Activated CD8-positive, alpha-beta memory T cell treated with anti-CD3 and anti-CD28 coated beads for 24 hours (primary cell): ENCODE measurements around the gene FOXP4.

ENCODE experiments used
- DNase-seq: peaks from one replicate; pipeline ENCODE4 v3.0.0-alpha.2; 2020

FOXP4 gene

GRCh38 chr6:41649596-41649995, 103.4 kb downstream of the FOXP4 start:
- no peak for DNase-seq

DNA sequence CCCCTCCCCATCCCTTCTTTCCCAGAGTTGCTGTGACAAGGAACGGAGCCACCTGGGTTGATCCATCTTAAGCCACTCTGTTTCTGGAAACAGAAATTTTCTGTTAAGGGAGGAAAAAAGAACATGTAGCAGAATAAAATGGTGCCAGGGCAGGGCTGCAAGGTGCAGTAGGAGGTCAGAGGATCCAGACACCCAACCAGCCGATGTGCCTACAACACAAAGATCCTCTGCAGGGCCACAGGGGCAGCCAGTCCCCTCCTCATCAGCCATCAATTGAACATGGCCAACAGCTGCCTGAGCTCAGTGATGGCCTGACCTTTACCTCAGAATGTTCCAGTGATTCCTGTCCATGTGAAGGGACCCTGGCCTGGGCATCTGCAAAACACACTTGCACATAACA, 103.9 kb downstream of the FOXP4 start:
- no peak for DNase-seq

DNA sequence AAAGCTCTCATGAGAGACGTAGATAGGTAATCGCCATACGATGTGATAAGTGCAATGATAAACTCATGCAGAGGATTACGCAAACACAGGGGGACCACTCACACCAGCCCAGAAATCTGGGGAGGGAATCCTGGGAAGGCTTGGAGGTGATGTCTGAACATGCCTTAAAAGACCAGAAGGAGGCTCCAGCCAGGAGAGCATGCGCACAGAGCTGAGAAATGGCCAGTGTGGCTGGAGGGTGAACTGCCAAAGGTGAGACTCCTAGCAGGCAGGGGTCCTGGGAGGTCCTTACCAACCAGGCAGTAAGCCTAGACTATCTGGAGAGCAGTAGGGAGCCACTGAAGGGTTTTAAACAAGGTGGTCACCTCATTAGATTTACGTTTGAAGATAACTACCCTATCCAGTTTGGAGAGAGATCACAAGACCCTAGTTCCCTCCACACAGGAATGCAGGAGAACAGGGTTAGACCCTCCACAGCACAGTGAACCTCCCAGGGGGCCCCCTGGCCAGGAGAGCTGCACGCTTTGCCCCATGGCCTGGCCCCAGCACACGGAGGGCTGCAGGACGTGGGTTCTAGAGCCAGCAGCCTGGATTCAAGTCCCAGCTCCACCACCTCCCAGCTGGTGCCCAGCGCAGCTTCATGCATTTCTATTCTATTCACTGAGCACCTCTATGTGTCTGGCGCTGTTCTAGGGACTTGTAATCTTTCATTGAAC, 105.2 kb downstream of the FOXP4 start:
- no peak for DNase-seq
